PFSK-1 (cell line): ENCODE measurements around the gene GPRIN2.

Source experiments
- FOXP2 ChIP-seq: optimal IDR thresholded peaks from 2 replicates; pipeline ENCODE3; 2011; ENCODE audit warnings: borderline replicate concordance, control low read depth, inconsistent platforms; ENCODE audit not compliant: insufficient read depth; ENCODE audit errors: extremely low read length, extremely low read depth
- POLR2AphosphoS5 ChIP-seq: IDR thresholded peaks from 2 replicates; pipeline ENCODE4 v1.6.1; 2012; ENCODE audit warnings: low read depth, mild to moderate bottlenecking, control low read depth, low read length, moderate library complexity
- REST ChIP-seq, 2 experiments: IDR thresholded peaks; 2 replicates each; pipeline versions ENCODE4 v1.6.1 to v1.8.0; 2011 to 2012; ENCODE audit warnings: low read depth in 2 of 2, low read length in 2 of 2, control low read depth in 1 of 2, inconsistent platforms in 1 of 2, mild to moderate bottlenecking in 1 of 2, moderate library complexity in 1 of 2; ENCODE audit not compliant: insufficient read depth in 1 of 2
- SIN3A ChIP-seq: IDR thresholded peaks from 2 replicates; pipeline ENCODE4 v1.6.1; 2012; ENCODE audit warnings: mild to moderate bottlenecking, low read length, moderate library complexity, borderline replicate concordance; ENCODE audit not compliant: insufficient read depth
- TAF1 ChIP-seq: IDR thresholded peaks from 2 replicates; pipeline ENCODE4 v1.6.1; 2012; ENCODE audit warnings: low read length, control low read depth, borderline replicate concordance; ENCODE audit not compliant: insufficient read depth

DNA sequence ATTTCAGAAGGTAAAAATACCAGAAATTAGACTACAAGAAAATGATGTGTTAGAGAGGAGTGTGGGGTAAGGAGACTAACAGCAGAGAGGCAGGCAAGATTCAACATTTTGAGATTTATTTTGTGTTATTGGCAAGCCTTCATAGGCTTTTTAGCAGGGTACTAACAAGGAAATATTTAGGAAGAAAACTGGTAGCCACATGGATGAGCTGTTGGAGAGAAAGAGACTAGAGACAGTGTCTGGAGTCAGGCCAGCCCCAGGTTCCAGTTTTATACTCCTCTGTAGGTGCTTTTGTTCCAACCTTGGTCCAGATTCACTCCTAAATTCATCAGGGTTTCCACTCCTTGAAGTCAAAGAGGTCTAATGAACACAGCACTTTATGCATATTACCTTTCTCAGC lies 41.1 kb downstream of the GPRIN2 start:
- TF ChIP-seq POLR2AphosphoS5 (no peak), REST (IDR thresholded peaks at IDR 0.05; ENCODE audit: insufficient read depth in 1 of 2, low read depth in 2 of 2, low read length in 2 of 2) (no peak), SIN3A (no peak), TAF1 (no peak), FOXP2 (no peak)
